GM12878 (cell line): ENCODE measurements around the gene BIN1.

ENCODE experiments used
- CEBPB ChIP-seq, 2 experiments: fragments of 150-350 bp in 1 of 2; IDR thresholded peaks; 2 replicates each; pipeline ENCODE4 v1.6.1; 2012 to 2014; ENCODE audit warnings: low read depth in 2 of 2, low read length in 2 of 2, borderline replicate concordance in 1 of 2, inconsistent platforms in 1 of 2
- EP300 ChIP-seq, 2 experiments: fragments of 150-350 bp in 1 of 2; IDR thresholded peaks; 2 replicates each; pipeline ENCODE4 v1.6.1; 2011 to 2012; ENCODE audit warnings: low read depth in 2 of 2, low read length in 2 of 2, borderline replicate concordance in 1 of 2, improper control_type of control experiment in 1 of 2, inconsistent platforms in 1 of 2; ENCODE audit not compliant: control insufficient read depth in 1 of 2
- GABPA ChIP-seq: IDR thresholded peaks from 2 replicates; pipeline ENCODE4 v1.6.1; 2014; ENCODE audit warnings: antibody characterized with exemption, low read depth, mild to moderate bottlenecking, inconsistent platforms
- RUNX3 ChIP-seq: IDR thresholded peaks from 2 replicates; pipeline ENCODE4 v1.6.1; 2012; ENCODE audit warnings: low read length, inconsistent platforms
- SIN3A ChIP-seq: IDR thresholded peaks from 2 replicates; pipeline ENCODE4 v1.6.1; 2012; ENCODE audit warnings: low read depth, low read length, improper control_type of control experiment
- SPI1 ChIP-seq: IDR thresholded peaks from 2 replicates; pipeline ENCODE4 v1.6.1; 2011; ENCODE audit warnings: low read depth, mild to moderate bottlenecking, low read length, moderate library complexity, borderline replicate concordance; ENCODE audit not compliant: insufficient read depth
- SUZ12 ChIP-seq: fragments of 200-600 bp; sonication (generic); IDR thresholded peaks from one replicate; pipeline ENCODE4 v1.6.1; 2018; ENCODE audit warnings: antibody characterized with exemption, mild to moderate bottlenecking; ENCODE audit not compliant: unreplicated experiment
- ZBTB40 ChIP-seq: fragments of 450-650 bp; IDR thresholded peaks from 2 replicates; pipeline ENCODE4 v1.6.1; 2016; ENCODE audit warnings: mild to moderate bottlenecking, moderate library complexity, borderline replicate concordance
- TF ChIP-seq, protein P1 (sequence below): IDR thresholded peaks from 2 replicates; pipeline ENCODE4 v1.6.1; 2012; ENCODE audit warnings: mild to moderate bottlenecking, low read depth, low read length
- TF ChIP-seq, protein P2 (sequence below): fragments of 450-650 bp; IDR thresholded peaks from 2 replicates; pipeline ENCODE4 v1.6.1; 2014; ENCODE audit warnings: mild to moderate bottlenecking

- TF ChIP-seq EP300 (IDR thresholded peaks at IDR 0.05; ENCODE audit: borderline replicate concordance in 1 of 2, control insufficient read depth in 1 of 2, low read depth in 2 of 2, low read length in 2 of 2) (no peak), SIN3A (no peak), GABPA (no peak), SPI1 (no peak), SUZ12 (no peak), RUNX3 (no peak), ZBTB40 (no peak), CEBPB (IDR thresholded peaks at IDR 0.05; ENCODE audit: borderline replicate concordance in 1 of 2, low read depth in 2 of 2, low read length in 2 of 2) (no peak)
- TF ChIP-seq, protein P1, sequence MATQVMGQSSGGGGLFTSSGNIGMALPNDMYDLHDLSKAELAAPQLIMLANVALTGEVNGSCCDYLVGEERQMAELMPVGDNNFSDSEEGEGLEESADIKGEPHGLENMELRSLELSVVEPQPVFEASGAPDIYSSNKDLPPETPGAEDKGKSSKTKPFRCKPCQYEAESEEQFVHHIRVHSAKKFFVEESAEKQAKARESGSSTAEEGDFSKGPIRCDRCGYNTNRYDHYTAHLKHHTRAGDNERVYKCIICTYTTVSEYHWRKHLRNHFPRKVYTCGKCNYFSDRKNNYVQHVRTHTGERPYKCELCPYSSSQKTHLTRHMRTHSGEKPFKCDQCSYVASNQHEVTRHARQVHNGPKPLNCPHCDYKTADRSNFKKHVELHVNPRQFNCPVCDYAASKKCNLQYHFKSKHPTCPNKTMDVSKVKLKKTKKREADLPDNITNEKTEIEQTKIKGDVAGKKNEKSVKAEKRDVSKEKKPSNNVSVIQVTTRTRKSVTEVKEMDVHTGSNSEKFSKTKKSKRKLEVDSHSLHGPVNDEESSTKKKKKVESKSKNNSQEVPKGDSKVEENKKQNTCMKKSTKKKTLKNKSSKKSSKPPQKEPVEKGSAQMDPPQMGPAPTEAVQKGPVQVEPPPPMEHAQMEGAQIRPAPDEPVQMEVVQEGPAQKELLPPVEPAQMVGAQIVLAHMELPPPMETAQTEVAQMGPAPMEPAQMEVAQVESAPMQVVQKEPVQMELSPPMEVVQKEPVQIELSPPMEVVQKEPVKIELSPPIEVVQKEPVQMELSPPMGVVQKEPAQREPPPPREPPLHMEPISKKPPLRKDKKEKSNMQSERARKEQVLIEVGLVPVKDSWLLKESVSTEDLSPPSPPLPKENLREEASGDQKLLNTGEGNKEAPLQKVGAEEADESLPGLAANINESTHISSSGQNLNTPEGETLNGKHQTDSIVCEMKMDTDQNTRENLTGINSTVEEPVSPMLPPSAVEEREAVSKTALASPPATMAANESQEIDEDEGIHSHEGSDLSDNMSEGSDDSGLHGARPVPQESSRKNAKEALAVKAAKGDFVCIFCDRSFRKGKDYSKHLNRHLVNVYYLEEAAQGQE, result no peak
- TF ChIP-seq, protein P2, sequence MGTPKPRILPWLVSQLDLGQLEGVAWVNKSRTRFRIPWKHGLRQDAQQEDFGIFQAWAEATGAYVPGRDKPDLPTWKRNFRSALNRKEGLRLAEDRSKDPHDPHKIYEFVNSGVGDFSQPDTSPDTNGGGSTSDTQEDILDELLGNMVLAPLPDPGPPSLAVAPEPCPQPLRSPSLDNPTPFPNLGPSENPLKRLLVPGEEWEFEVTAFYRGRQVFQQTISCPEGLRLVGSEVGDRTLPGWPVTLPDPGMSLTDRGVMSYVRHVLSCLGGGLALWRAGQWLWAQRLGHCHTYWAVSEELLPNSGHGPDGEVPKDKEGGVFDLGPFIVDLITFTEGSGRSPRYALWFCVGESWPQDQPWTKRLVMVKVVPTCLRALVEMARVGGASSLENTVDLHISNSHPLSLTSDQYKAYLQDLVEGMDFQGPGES, result no peak
Measured at GRCh38 chr2:127134833-127135830, 28.2 kb upstream of the BIN1 start.
